GM18508 (cell line): ENCODE measurements around the gene ISCA1.

Source experiments
- ATAC-seq: cut with Tn5 transposase; IDR thresholded peaks from one replicate; pipeline ENCODE4 v1.9.1; 2021; ENCODE audit warnings: moderate number of reproducible peaks; ENCODE audit not compliant: insufficient read depth, unreplicated experiment

The ISCA1 gene

DNA sequence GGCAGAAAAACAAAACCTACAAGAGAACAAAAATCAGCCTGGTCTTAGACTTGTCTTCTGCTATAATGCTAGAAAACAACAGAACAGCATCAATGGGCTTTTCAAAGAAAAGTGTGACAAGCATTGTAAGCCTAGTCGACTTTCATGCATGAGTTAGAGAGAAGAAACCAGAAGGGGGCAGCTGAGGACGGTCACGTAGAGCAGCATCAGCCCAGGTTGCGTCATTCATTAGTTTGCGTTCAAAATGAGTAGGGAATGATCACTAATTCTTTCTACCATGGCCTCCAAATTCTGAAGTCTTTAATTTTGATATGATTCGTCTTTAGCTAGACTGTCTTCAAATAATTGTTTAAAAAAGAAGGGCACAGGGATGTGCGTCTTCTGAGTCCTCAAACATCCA is 4.7 kb upstream of the ISCA1 start:
- no peak for ATAC-seq

DNA sequence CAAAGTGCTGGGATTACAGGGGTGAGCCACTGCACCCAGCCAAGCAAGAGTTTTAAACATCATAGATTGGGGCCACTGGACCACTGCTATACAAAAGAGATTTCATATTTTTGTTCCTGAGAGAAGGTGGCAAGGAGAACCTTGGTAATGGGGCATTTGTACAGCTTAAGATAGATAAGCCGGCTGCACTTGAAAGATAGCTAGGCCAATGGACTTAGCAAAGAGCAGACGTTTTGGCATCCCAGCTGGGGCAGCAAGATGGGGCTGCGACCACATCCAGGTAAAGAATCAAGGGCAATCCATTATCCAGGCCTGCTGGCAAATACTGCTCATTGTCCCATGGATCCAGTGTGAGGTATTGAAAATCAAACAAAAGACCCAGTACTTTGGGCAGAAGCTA is 3.9 kb upstream of the ISCA1 start:
- ATAC-seq: no peak

- ATAC-seq: no peak
Measured at GRCh38 chr9:86285261-86285660, 2.9 kb upstream of the ISCA1 start.

DNA sequence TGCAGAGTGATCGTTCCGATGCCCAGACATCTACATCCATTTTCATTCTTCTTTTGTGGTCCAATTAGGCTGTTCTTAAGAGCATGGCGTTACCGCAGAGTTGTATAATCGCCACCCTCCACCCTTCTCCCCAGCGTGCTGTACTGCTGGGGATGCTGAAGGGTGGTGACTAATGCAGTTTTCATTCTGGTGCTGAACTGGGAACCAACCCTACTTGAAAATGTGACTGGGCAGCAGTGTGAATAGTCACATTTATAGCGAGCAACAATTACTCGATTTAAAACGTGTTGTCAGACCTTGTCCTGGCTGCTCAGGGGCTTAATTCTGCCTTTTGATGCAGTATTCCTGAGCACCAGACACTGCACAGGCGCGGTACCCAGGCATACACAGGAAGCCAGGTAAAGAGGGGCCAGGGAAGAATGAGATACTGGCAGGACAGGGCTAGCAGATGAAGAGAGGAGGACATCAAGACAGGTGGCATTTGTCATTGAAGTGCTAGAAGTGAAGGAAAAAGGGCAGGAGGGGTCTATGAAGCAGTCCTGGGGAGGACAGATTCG is 719 bp upstream of the ISCA1 start:
- ATAC-seq: peak; percentile 12

DNA sequence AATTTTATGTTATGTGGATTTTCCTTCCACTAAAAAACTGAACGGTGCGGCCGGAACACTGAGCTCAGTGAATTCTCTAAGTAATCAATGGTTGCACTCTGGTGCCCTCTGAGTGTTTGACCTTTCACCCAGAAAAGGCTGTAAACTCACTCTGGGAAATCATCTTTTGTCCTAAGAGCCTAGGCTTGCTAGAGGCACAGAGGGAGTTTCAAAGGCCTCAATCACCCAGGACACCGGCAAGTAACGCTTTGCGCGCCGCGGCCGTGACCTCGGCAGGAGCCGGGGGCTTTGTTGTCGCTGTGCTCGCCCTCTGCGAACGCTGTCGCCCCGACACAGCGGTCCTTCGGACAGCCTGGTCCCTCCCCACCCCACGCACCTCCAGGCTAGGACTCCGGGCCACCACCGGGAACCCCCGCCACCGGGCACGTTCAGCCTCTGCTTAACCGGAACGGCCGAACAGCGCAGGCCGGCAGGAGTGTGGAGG is 703 bp downstream of the ISCA1 start:
- peak; percentile 15 for ATAC-seq

DNA sequence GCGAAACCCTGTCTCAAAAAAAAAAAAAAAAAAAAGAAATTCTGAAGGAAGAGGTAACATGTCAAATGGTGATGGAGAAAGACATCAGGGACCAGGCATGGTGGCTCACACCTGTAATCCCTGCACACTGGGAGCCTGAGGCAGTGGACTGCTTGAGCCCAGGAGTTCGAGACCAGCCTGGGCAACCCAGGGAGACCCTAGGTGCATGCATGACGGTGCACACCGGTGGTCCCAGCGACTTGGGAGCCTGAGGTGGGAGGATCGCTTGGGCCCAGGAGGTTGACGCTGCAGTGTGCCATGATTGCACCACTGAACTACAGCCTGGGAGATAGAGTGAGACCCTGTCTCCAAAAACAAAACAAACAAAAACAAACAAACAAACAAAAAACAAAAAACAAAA is 1.8 kb downstream of the ISCA1 start:
- ATAC-seq: no peak

DNA sequence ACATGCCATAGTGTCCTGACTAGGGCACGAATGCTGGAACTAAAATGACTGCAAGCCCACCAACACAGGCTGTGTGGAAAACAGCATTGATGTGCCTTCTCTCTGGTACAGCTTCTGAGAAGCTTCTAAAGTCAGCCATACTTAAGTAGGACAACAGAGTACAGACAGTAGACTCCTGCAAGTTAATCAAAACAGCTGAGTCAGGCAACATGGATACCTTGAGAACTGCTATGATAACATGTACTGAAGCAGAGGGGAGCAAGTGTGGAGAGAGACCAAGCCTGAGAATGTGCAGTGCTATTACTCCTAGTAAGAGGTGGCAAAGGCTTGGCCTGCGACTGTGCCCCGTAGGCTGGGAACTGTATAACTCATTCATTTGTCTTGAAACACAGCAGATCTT is 2.5 kb downstream of the ISCA1 start:
- ATAC-seq: no peak

- no peak for ATAC-seq
Measured at GRCh38 chr9:86277072-86277471, 5.3 kb downstream of the ISCA1 start.

DNA sequence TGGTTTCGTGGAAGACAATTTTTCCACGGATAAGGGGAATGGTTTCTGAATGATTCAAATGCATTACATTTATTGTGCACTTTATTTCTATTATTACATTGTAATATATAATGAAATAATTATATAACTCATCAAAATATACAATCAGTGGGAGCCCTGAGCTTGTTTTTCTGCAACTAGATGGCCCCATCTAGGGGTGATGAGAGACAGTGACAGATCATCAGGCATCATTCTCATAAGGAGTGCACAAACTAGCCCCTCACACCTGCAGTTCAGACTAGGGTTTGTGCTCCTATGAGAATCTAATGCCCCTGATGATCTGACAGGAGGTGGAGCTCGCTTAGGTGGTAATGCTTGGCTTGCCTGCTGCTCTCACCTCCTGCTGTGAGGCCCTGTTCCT is 6.4 kb downstream of the ISCA1 start:
- ATAC-seq: no peak

- no peak for ATAC-seq
Measured at GRCh38 chr9:86274821-86275643, 7.3 kb downstream of the ISCA1 start.

- ATAC-seq: no peak
Measured at GRCh38 chr9:86272221-86272620, 10.1 kb downstream of the ISCA1 start.

GRCh38 chr9:86263876-86264275 is 18.5 kb downstream of the ISCA1 start:
- no peak for ATAC-seq

- no peak for ATAC-seq
Measured at GRCh38 chr9:86262492-86262891, 19.8 kb downstream of the ISCA1 start.

GRCh38 chr9:86259557-86259956 is 22.8 kb downstream of the ISCA1 start, which contains the start of gene C9orf153:
Gene C9orf153, minus strand, starts transcription at chr9:86259657. Its CDS starts 30,054 bp downstream, at chr9:86229603.
- no peak for ATAC-seq

DNA sequence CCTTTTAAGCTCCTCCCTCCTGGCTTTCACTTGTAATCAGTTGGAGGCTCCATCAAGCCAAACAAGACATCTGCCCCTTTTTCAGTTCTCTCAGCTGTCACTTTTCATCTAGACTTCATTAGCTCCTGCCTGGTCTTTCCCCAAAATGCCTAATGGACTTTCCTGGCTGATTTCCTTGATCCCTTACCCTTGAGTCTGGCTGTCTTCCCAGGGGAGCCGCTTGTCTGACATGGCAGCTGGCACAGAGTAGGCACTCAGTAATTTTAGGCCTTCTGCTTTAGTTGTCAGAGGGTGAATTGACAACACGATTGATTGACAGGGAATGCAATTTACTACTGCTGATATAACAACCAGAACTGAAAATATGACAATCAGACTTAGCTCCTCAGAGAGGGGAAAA is 24.9 kb downstream of the ISCA1 start:
- ATAC-seq: no peak

- no peak for ATAC-seq
Measured at GRCh38 chr9:86256653-86257052, 25.7 kb downstream of the ISCA1 start.

DNA sequence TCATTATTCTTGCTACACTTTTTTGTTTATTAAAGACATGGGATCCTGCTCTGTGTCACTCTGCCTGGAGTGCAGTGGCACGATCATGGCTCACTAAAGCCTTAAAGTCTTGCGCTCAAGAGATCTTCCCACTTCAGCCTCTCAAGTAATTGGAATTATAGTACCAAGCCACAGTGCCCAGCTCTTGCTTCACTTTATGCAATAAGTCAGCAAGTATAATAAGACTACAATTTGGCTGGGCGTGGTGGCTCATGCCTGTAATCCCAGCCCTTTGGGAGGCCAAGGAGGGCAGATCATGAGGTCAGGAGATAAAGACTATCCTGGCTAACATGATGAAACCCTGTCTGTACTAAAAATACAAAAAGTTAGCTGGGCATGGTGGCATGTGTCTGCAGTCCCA is 28.8 kb downstream of the ISCA1 start:
- no peak for ATAC-seq

DNA sequence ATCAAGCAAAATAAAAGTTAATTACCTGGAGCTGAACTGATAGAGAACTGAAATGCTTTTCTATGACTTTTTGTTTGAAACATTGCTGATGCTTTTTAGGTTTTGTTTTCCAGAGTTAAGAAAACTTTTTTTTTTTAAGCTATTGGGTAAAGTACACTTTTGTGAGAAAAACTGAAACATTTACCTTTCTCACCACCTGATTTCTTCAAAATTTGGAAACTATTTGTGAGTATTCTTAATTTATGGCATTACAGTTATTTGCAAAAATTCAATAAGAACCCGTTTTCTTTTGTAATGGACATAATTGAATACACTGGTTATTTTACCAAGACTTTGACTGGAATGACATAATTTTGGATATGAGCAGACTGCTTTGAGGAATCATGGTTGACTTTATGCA is 29.5 kb downstream of the ISCA1 start:
- no peak for ATAC-seq

- no peak for ATAC-seq
Measured at GRCh38 chr9:86250123-86250522, 32.2 kb downstream of the ISCA1 start.

DNA sequence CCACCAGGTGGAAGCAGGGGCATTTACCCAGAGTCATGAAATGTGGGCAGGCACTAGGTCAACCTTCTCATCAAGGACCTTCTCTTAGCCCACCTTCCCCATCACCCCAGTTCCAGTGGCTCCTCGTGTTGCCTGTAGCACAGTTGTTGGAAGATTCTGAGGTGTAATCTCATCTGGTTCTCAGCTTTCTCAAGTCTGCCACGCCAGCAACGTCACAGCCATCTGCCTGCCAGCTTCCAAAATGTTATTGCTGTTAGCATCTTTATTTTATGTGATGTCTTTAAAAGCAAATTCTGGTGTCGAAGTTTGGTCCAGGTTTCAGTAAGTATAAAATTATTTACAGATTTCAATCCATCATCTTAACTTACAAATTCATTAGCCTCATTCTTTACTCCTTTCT is 33.6 kb downstream of the ISCA1 start:
- ATAC-seq: no peak

DNA sequence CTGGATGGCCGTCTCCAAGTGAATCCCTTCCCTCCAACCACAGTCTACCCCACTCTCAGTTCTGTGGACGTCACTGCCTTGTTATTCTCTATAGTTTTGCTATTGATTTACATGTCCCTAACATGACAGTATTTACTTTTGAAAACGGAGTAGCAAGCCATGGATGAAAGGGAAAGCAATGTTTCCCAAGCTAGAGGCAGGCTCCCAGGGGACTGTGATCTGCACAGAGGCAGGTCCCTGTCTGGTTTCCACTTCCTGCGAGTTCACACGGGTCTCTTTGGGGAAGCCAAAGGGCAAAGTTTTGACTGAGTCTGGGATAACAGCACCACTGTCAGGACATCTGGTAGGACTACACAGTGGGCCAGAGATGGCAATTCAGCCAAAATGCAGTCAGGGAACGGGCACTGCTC is 35.6 kb downstream of the ISCA1 start:
- ATAC-seq: no peak

DNA sequence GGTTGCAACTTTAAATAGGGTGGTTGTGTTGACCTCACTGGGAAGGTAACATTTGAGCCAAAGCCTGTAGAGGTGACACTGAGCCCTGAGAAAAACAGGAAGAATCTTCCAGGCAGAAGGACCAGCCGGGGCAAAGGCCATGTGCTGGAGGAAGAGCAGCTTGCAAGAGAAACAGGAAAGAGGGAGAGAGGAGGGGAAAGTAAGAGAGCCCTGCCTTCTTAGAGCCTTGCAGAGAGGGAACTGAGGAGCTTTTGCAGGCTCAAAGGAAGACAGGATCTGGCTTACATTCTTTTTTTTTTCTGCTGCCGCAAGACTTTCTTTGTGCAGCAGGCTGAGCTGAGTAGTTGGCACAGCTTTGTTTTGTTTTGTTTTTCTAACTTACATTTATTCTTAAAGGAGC is 40.3 kb downstream of the ISCA1 start:
- ATAC-seq: no peak
